HCT116 (cell line): Measurements from ENCODE around the gene CRYAB. TPM values are rescaled to one million over a fixed set of nuclear protein-coding genes. Genes with fewer than 3 reads are reported as not detected.

Experiments used
- ATAC-seq: fragments of 200-7000 bp; cut with Tn5 transposase; 2 replicates; pipeline ENCODE4 v1.9.1; 2020; ENCODE audit warnings: mild to moderate bottlenecking, moderate library complexity
- BruUV-seq: library from RNA; stranded (reverse); fragments of 400-500 nt; replicated peaks from 2 replicates; lab custom pipeline; 2021; lab: Mats Ljungman, UMichigan
- CTCF ChIA-PET: fragments of 300-600 bp; sonication (Branson Sonifier 250); formaldehyde crosslinking; loops from one replicate; lab custom pipeline; 2021; ENCODE audit warnings: antibody characterized with exemption; lab: Charles Lee
- POLR2A ChIA-PET: fragments of 300-600, 350-600 bp; sonication (Branson Sonifier 250); formaldehyde crosslinking; loops from one replicate; lab custom pipeline; 2021; ENCODE audit warnings: antibody characterized with exemption; lab: Charles Lee
- RAD21 ChIA-PET, 2 experiments: fragments of 300-600 bp; sonication (Branson Sonifier 250); formaldehyde crosslinking; loops; one replicate each; lab custom pipeline; 2023; ENCODE audit warnings: low total read pairs in 2 of 2; ENCODE audit not compliant: uncharacterized antibody in 2 of 2, unreplicated experiment in 2 of 2, low non-redundant PET in 1 of 2; lab: Charles Lee
- DNase-seq: peaks from one replicate; pipeline ENCODE4 v3.0.0-alpha.2; 2010; ENCODE audit warnings: low read depth, low spot score
- H2AFZ ChIP-seq: fragments of 200-600 bp; shearing (Covaris generic), sonication (generic); 2 replicates; pipeline ENCODE4 v1.6.1; 2017; ENCODE audit warnings: low read depth, mixed run types, mixed read lengths, antibody characterized with exemption, low read length; ENCODE audit not compliant: poor library complexity, severe bottlenecking
- H3K27ac ChIP-seq: 2 replicates; pipeline ENCODE4 v1.5.1; 2012; ENCODE audit warnings: low read depth, low read length
- H3K27me3 ChIP-seq: fragments of 200-600 bp; sonication (generic); 2 replicates; pipeline ENCODE4 v1.6.1; 2016; ENCODE audit warnings: mixed run types, low read length, mixed read lengths; ENCODE audit not compliant: insufficient read depth
- H3K36me3 ChIP-seq, 2 experiments: fragments of 200-500 bp in 1 of 2; fragments of 200-600 bp in 1 of 2; sonication (Bioruptor generic) in 1 of 2; sonication (generic) in 1 of 2; 2 replicates each; pipeline versions ENCODE4 v1.5.1 to v1.6.1; 2014 to 2016; ENCODE audit warnings: low read length in 2 of 2, inconsistent platforms in 1 of 2, mixed read lengths in 1 of 2, mixed run types in 1 of 2; ENCODE audit not compliant: insufficient read depth in 2 of 2, control insufficient read depth in 1 of 2
- H3K4me1 ChIP-seq, 2 experiments: fragments of 200-600 bp in 1 of 2; sonication (generic) in 1 of 2; 2 replicates each; pipeline versions ENCODE4 v1.5.1 to v1.6.1; 2012 to 2017; ENCODE audit warnings: low read length in 2 of 2, inconsistent platforms in 1 of 2, mild to moderate bottlenecking in 1 of 2, mixed read lengths in 1 of 2, mixed run types in 1 of 2, moderate library complexity in 1 of 2; ENCODE audit not compliant: insufficient read depth in 2 of 2, control insufficient read depth in 1 of 2
- H3K4me2 ChIP-seq: fragments of 200-600 bp; sonication (generic); 2 replicates; pipeline ENCODE4 v1.6.1; 2017; ENCODE audit warnings: mixed run types, low read length, mixed read lengths
- H3K4me3 ChIP-seq, 2 experiments: fragments of 200-600 bp in 1 of 2; sonication (generic) in 1 of 2; replicated peaks in 1 of 2; 2 replicates each; pipeline ENCODE4 v1.5.1; 2011 to 2016; ENCODE audit warnings: low read length in 2 of 2, control low read depth in 1 of 2, low read depth in 1 of 2, mild to moderate bottlenecking in 1 of 2, mixed read lengths in 1 of 2, mixed run types in 1 of 2
- H3K79me2 ChIP-seq: fragments of 200-600 bp; sonication (generic); 2 replicates; pipeline ENCODE4 v1.6.1; 2017; ENCODE audit warnings: mild to moderate bottlenecking, mixed run types, low read length, moderate library complexity, mixed read lengths; ENCODE audit not compliant: insufficient read depth
- H3K9ac ChIP-seq: fragments of 200-600 bp; sonication (generic); 2 replicates; pipeline ENCODE4 v1.6.1; 2016; ENCODE audit warnings: low read length, mixed read lengths
- H3K9me2 ChIP-seq: fragments of 200-600 bp; sonication (generic), shearing (Covaris generic); 2 replicates; pipeline ENCODE4 v1.6.1; 2017; ENCODE audit warnings: mixed run types, mild to moderate bottlenecking, moderate library complexity; ENCODE audit not compliant: insufficient read depth
- H3K9me3 ChIP-seq, 2 experiments: fragments of 200-500 bp in 1 of 2; fragments of 200-600 bp in 1 of 2; sonication (Bioruptor generic) in 1 of 2; sonication (generic) in 1 of 2; 2 replicates each; pipeline ENCODE4 v1.6.1; 2014 to 2017; ENCODE audit warnings: low read length in 2 of 2, mixed read lengths in 2 of 2, inconsistent platforms in 1 of 2, low read depth in 1 of 2, mild to moderate bottlenecking in 1 of 2, mixed run types in 1 of 2, moderate library complexity in 1 of 2; ENCODE audit not compliant: control insufficient read depth in 1 of 2, insufficient read depth in 1 of 2
- H4K20me1 ChIP-seq: fragments of 200-600 bp; sonication (generic), shearing (Covaris generic); 2 replicates; pipeline ENCODE4 v1.6.1; 2017; ENCODE audit warnings: mixed run types, mild to moderate bottlenecking, moderate library complexity; ENCODE audit not compliant: insufficient read depth
- CEBPB ChIP-seq: IDR thresholded peaks from 2 replicates; pipeline ENCODE4 v1.6.1; 2012; ENCODE audit warnings: low read depth
- CTCF ChIP-seq, 3 experiments: fragments of 200-600 bp in 1 of 3; sonication (generic) in 1 of 3; IDR thresholded peaks in 2 of 3; conservative IDR thresholded peaks in 1 of 3; 2 replicates each; pipeline ENCODE4 v1.5.1; 2012 to 2017; ENCODE audit warnings: low read depth in 2 of 3, low read length in 2 of 3, antibody characterized with exemption in 1 of 3, borderline replicate concordance in 1 of 3, control low read depth in 1 of 3, mild to moderate bottlenecking in 1 of 3, mixed read lengths in 1 of 3, mixed run types in 1 of 3, moderate library complexity in 1 of 3; ENCODE audit not compliant: insufficient read depth in 1 of 3
- EGR1 ChIP-seq: IDR thresholded peaks from 2 replicates; pipeline ENCODE4 v1.6.1; 2012; ENCODE audit warnings: low read depth
- ELF1 ChIP-seq: IDR thresholded peaks from 2 replicates; pipeline ENCODE4 v1.6.1; 2012; ENCODE audit warnings: low read depth, borderline replicate concordance
- EZH2 ChIP-seq: fragments of 200-600 bp; sonication (generic); IDR thresholded peaks from 2 replicates; pipeline ENCODE4 v1.6.1; 2017; ENCODE audit warnings: antibody characterized with exemption, mixed run types
- FOSL1 ChIP-seq: IDR thresholded peaks from 2 replicates; pipeline ENCODE4 v1.6.1; 2012; ENCODE audit warnings: low read depth
- JUND ChIP-seq: IDR thresholded peaks from 2 replicates; pipeline ENCODE4 v1.6.1; 2012
- MAX ChIP-seq: IDR thresholded peaks from 2 replicates; pipeline ENCODE4 v1.6.1; 2012
- POLR2A ChIP-seq: IDR thresholded peaks from 2 replicates; pipeline ENCODE4 v1.7.0; 2011; ENCODE audit warnings: borderline replicate concordance; ENCODE audit not compliant: insufficient read depth, insufficient read length; ENCODE audit errors: extremely low read depth
- POLR2AphosphoS5 ChIP-seq: IDR thresholded peaks from 2 replicates; pipeline ENCODE4 v1.6.1; 2011; ENCODE audit warnings: mild to moderate bottlenecking, low read depth, low read length, moderate library complexity
- REST ChIP-seq: IDR thresholded peaks from 2 replicates; pipeline ENCODE4 v1.6.1; 2012; ENCODE audit warnings: low read depth
- SIN3A ChIP-seq: IDR thresholded peaks from 2 replicates; pipeline ENCODE4 v1.6.1; 2012; ENCODE audit warnings: low read depth
- SP1 ChIP-seq: IDR thresholded peaks from 2 replicates; pipeline ENCODE4 v1.6.1; 2012; ENCODE audit warnings: low read depth
- SRF ChIP-seq: IDR thresholded peaks from 2 replicates; pipeline ENCODE4 v1.6.1; 2012; ENCODE audit warnings: low read depth
- TCF7L2 ChIP-seq: IDR thresholded peaks from 2 replicates; pipeline ENCODE4 v1.7.0; 2011; ENCODE audit warnings: borderline replicate concordance, inconsistent platforms; ENCODE audit not compliant: insufficient read depth, insufficient read length; ENCODE audit errors: extremely low read depth
- YY1 ChIP-seq: IDR thresholded peaks from 2 replicates; pipeline ENCODE4 v1.6.1; 2011; ENCODE audit warnings: low read length, low read depth, moderate library complexity, mild to moderate bottlenecking; ENCODE audit not compliant: insufficient replicate concordance; ENCODE audit errors: extremely low read depth
- ZBTB33 ChIP-seq: IDR thresholded peaks from 2 replicates; pipeline ENCODE4 v1.6.1; 2011; ENCODE audit warnings: mild to moderate bottlenecking, low read length, moderate library complexity; ENCODE audit not compliant: insufficient replicate concordance; ENCODE audit errors: extremely low read depth
- ZFX ChIP-seq: fragments of 450-650 bp; IDR thresholded peaks from 2 replicates; pipeline ENCODE4 v1.6.1; 2017
- intact Hi-C: fragments of 100-400 bp; cut with micrococcal nuclease; formaldehyde crosslinking; loops from 2 replicates; pipeline ENCODE4 v1.10.0; 2022
- total RNA-seq: library from RNA; stranded (reverse); gene quantifications from one replicate; pipeline ENCODE4 v1.2.1, GENCODE V29; 2021; ENCODE audit not compliant: unreplicated experiment
- TF ChIP-seq, protein P1 (sequence below): IDR thresholded peaks from 2 replicates; pipeline ENCODE4 v1.6.1; 2012

CRYAB gene
- total RNA-seq, 1 experiment from 2014 or later, result not detected

DNA sequence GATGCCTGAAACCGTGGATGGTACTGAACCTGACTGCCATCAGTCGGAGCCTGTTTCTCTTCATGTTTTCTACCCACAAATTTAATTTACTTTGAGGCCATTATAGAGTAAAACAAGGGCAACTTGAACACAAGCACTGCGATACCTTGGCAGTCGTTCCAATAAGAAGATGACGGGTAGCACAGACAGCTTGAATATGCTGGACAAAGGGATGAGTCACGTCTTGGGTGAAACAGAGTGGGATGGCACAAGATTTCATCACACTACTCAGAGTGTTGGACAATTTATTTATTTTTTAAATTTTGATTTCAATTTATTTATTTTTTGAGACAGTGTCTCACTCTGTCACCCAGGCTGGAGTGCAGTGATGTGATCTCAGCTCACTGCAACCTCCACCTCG lies 31.3 kb upstream of the CRYAB start:
- peaks cover 10 to 12% of the 10 kb centered on the region in 2 experiments; a peak in 2 of 4 replicates for H3K4me1 ChIP-seq
- ATAC-seq (no peak), DNase-seq (no peak)
- no peak overlapping the region for H3K4me2 ChIP-seq
- ChIA-PET RAD21 (no interaction called here), POLR2A (no interaction called here), CTCF (no interaction called here)
- H3K79me2 ChIP-seq, result no peaks in the 10 kb centered on the region
- no peak overlapping the region for H3K27ac ChIP-seq
- H3K9ac ChIP-seq, result no peak overlapping the region
- no peak overlapping the region for H3K4me3 ChIP-seq
- H3K36me3 ChIP-seq, result no peaks in the 10 kb centered on the region
- intact Hi-C loops, result no loop called here
- BruUV-seq, result no TSS peak
- H3K9me2 ChIP-seq, result no peaks in the 10 kb centered on the region
- no peak overlapping the region for H2AFZ ChIP-seq
- H3K27me3 ChIP-seq, result no peaks in the 10 kb centered on the region
- TF ChIP-seq, protein P1, sequence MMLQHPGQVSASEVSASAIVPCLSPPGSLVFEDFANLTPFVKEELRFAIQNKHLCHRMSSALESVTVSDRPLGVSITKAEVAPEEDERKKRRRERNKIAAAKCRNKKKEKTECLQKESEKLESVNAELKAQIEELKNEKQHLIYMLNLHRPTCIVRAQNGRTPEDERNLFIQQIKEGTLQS, result no peak
- TF ChIP-seq CTCF (IDR thresholded peaks at IDR 0.05 in 2 of 3, conservative IDR thresholded peaks at IDR 0.05 in 1 of 3; ENCODE audit: borderline replicate concordance in 1 of 3, insufficient read depth in 1 of 3, low read depth in 2 of 3, low read length in 2 of 3) (no peak), MAX (no peak), EGR1 (no peak), SRF (no peak), CEBPB (no peak), EZH2 (no peak), FOSL1 (no peak), SIN3A (no peak), POLR2AphosphoS5 (no peak), YY1 (no peak), ELF1 (no peak), ZFX (no peak), TCF7L2 (no peak), REST (no peak), SP1 (no peak), POLR2A (no peak), JUND (no peak), ZBTB33 (no peak)
- H3K9me3 ChIP-seq, result no peaks in the 10 kb centered on the region
- no peaks in the 10 kb centered on the region for H4K20me1 ChIP-seq
